OCI-LY7 (cell line): Measurements from ENCODE around the gene GALNT7.

Experiments used
- CTCF ChIP-seq: fragments of 200-600 bp; sonication (generic); conservative IDR thresholded peaks from 2 replicates; pipeline ENCODE4 v1.5.1; 2014; ENCODE audit warnings: mild to moderate bottlenecking, antibody characterized with exemption, low read length, moderate library complexity, mixed read lengths
- EZH2phosphoT487 ChIP-seq: fragments of 200-600 bp; sonication (generic); IDR thresholded peaks from 2 replicates; pipeline ENCODE4 v1.6.1; 2018; ENCODE audit warnings: low read depth, borderline replicate concordance, mild to moderate bottlenecking, mixed run types, antibody characterized with exemption, low read length, moderate library complexity, mixed read lengths

- TF ChIP-seq CTCF (no peak), EZH2phosphoT487 (no peak)
Measured at GRCh38 chr4:173246719-173247118, 78.1 kb downstream of the GALNT7 start.
